Measurements from ENCODE around the gene CD300LG. TPM values are rescaled to one million over a fixed set of nuclear protein-coding genes. Genes with fewer than 3 reads are reported as not detected.

CD300LG gene
- total RNA-seq, 1 donor from 2014 or later, result 5.7 TPM

- ATAC-seq, result peak in 1 of 2 donors; percentile 28
- intact Hi-C loops (cut with DNase I), result no loop called here
- TF ChIP-seq CTCF (IDR thresholded peaks at IDR 0.05), result no peak
These were observed 60.0 kb downstream of the CD300LG start for GRCh38 chr17:43906951-43907424.

GRCh38 chr17:43907425-43907981 is 60.5 kb downstream of the CD300LG start, which contains the start of gene MPP2:
TSS of gene MPP2 (minus strand) at chr17:43907536. CDS start at chr17:43904460, 3,076 bp downstream.
- DNase-seq (peak; percentile 58), ATAC-seq (peak; percentile 59 to 75)
- H3K9me3 ChIP-seq, result no peaks in the 10 kb centered on the region
- H3K27me3 ChIP-seq (ENCODE audit: low read depth), result peaks cover 54% of the 10 kb centered on the region
- H3K4me1 ChIP-seq, result peaks cover 28% of the 10 kb centered on the region
- no peaks in the 10 kb centered on the region for H3K36me3 ChIP-seq
- TF ChIP-seq CTCF (IDR thresholded peaks at IDR 0.05), result peak; percentile 18
- peak within 1 kb of the TSS; percentile 60 for H3K4me3 ChIP-seq
- H3K27ac ChIP-seq, result peak within 1 kb of the TSS; percentile 64
- intact Hi-C loops (cut with DNase I), result no loop called here

More at GRCh38 chr17:43906951-43907424, 60.0 kb downstream of the CD300LG start:
- Histone ChIP-seq H3K4me1 (peaks cover 28% of the 10 kb centered on the region), H3K36me3 (no peaks in the 10 kb centered on the region), H3K27ac (peak overlapping the region; percentile 64), H3K27me3 (ENCODE audit: low read depth) (peaks cover 54% of the 10 kb centered on the region), H3K9me3 (no peaks in the 10 kb centered on the region), H3K4me3 (peak overlapping the region; percentile 60)
- peak; percentile 41 for DNase-seq

- peaks cover 28% of the 10 kb centered on the region for H3K4me1 ChIP-seq
- peak overlapping the region; percentile 60 for H3K4me3 ChIP-seq
- peaks cover 54% of the 10 kb centered on the region for H3K27me3 ChIP-seq (ENCODE audit: low read depth)
- no peak for TF ChIP-seq CTCF (IDR thresholded peaks at IDR 0.05)
- DNase-seq, result peak; percentile 53
- intact Hi-C loops (cut with DNase I), result no loop called here
- no peaks in the 10 kb centered on the region for H3K36me3 ChIP-seq
- H3K9me3 ChIP-seq, result no peaks in the 10 kb centered on the region
- ATAC-seq, result peak; percentile 51 to 63
- H3K27ac ChIP-seq, result peak overlapping the region; percentile 64
These were observed 61.2 kb downstream of the CD300LG start for GRCh38 chr17:43907998-43908721.

- DNase-seq (no peak), ATAC-seq (no peak)
- intact Hi-C loops (cut with DNase I), result no loop called here
- Histone ChIP-seq H3K36me3 (no peaks in the 10 kb centered on the region), H3K9me3 (no peaks in the 10 kb centered on the region), H3K4me3 (no peak overlapping the region), H3K27ac (no peak overlapping the region), H3K27me3 (ENCODE audit: low read depth) (peaks cover 47% of the 10 kb centered on the region), H3K4me1 (peaks cover 28% of the 10 kb centered on the region)
- no peak for TF ChIP-seq CTCF (IDR thresholded peaks at IDR 0.05)
These were observed 62.7 kb downstream of the CD300LG start for GRCh38 chr17:43909537-43910231.

- no peaks in the 10 kb centered on the region for H3K9me3 ChIP-seq
- H3K27me3 ChIP-seq (ENCODE audit: low read depth), result peaks cover 25% of the 10 kb centered on the region
- TF ChIP-seq CTCF (IDR thresholded peaks at IDR 0.05), result no peak
- no peaks in the 10 kb centered on the region for H3K36me3 ChIP-seq
- H3K4me3 ChIP-seq, result no peak overlapping the region
- no peak overlapping the region for H3K27ac ChIP-seq
- no peak for ATAC-seq
- peaks cover 17% of the 10 kb centered on the region for H3K4me1 ChIP-seq
- intact Hi-C loops (cut with DNase I), result no loop called here
- no peak for DNase-seq
These were observed 64.9 kb downstream of the CD300LG start for GRCh38 chr17:43911904-43912303.
